ENCODE measurements around the gene LYPD6.

LYPD6 gene

GRCh38 chr2:149346272-149346671 is 15.9 kb downstream of the LYPD6 start:
- Histone ChIP-seq H3K4me2 (no peak overlapping the region), H3K4me1 (ENCODE audit: low read depth, poor library complexity, severe bottlenecking) (no peaks in the 10 kb centered on the region), H3K36me3 (ENCODE audit: insufficient read depth) (no peaks in the 10 kb centered on the region), H2AFZ (ENCODE audit: low read depth) (no peak overlapping the region), H3K27me3 (ENCODE audit: insufficient read depth, low read depth) (no peaks in the 10 kb centered on the region), H3K9ac (no peak overlapping the region), H4K20me1 (ENCODE audit: insufficient read depth) (no peaks in the 10 kb centered on the region), H3K27ac (no peak overlapping the region), H3K4me3 (IDR thresholded peaks at IDR 0.05; ENCODE audit: insufficient read depth, low read depth, low read length) (no peak overlapping the region), H3K79me2 (ENCODE audit: insufficient read depth, low read depth) (no peaks in the 10 kb centered on the region)
- TF ChIP-seq CTCF (conservative IDR thresholded peaks at IDR 0.05; ENCODE audit: low read depth, low read length): no peak

DNA sequence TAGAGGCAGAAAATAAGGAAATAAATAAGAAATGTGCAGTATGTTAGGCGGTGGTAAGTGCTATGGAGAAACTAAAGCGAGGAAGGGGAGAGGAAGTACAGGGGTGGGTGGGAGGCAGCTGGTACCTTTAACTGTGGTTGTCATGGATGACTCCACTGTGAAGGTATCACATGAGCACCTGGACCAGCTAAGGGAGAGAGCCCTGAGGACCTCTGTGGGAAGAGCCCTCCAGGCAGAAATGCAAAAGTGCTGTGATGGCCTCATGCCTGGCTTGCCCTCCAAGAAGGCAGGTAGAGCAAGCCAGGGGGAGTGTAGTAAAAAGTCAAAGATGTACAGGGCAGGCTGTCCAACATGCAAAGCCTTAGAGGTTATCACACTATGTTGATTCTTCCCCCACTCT is 17.9 kb downstream of the LYPD6 start:
- Histone ChIP-seq H2AFZ (ENCODE audit: low read depth) (no peak overlapping the region), H3K79me2 (ENCODE audit: insufficient read depth, low read depth) (no peaks in the 10 kb centered on the region), H4K20me1 (ENCODE audit: insufficient read depth) (no peaks in the 10 kb centered on the region), H3K9ac (no peak overlapping the region), H3K4me3 (IDR thresholded peaks at IDR 0.05; ENCODE audit: insufficient read depth, low read depth, low read length) (no peak overlapping the region), H3K27me3 (ENCODE audit: insufficient read depth, low read depth) (no peaks in the 10 kb centered on the region), H3K27ac (no peak overlapping the region), H3K36me3 (ENCODE audit: insufficient read depth) (no peaks in the 10 kb centered on the region), H3K4me1 (ENCODE audit: low read depth, poor library complexity, severe bottlenecking) (no peaks in the 10 kb centered on the region), H3K4me2 (no peak overlapping the region)
- TF ChIP-seq CTCF (conservative IDR thresholded peaks at IDR 0.05; ENCODE audit: low read depth, low read length): no peak

GRCh38 chr2:149353421-149353820 is 23.0 kb downstream of the LYPD6 start:
- Histone ChIP-seq H3K36me3 (ENCODE audit: insufficient read depth) (no peaks in the 10 kb centered on the region), H3K4me3 (IDR thresholded peaks at IDR 0.05; ENCODE audit: insufficient read depth, low read depth, low read length) (no peak overlapping the region), H3K9ac (no peak overlapping the region), H3K27ac (no peak overlapping the region), H2AFZ (ENCODE audit: low read depth) (no peak overlapping the region), H4K20me1 (ENCODE audit: insufficient read depth) (no peaks in the 10 kb centered on the region), H3K4me1 (ENCODE audit: low read depth, poor library complexity, severe bottlenecking) (no peaks in the 10 kb centered on the region), H3K79me2 (ENCODE audit: insufficient read depth, low read depth) (no peaks in the 10 kb centered on the region), H3K4me2 (no peak overlapping the region), H3K27me3 (ENCODE audit: insufficient read depth, low read depth) (no peaks in the 10 kb centered on the region)
- TF ChIP-seq CTCF (conservative IDR thresholded peaks at IDR 0.05; ENCODE audit: low read depth, low read length): no peak

DNA sequence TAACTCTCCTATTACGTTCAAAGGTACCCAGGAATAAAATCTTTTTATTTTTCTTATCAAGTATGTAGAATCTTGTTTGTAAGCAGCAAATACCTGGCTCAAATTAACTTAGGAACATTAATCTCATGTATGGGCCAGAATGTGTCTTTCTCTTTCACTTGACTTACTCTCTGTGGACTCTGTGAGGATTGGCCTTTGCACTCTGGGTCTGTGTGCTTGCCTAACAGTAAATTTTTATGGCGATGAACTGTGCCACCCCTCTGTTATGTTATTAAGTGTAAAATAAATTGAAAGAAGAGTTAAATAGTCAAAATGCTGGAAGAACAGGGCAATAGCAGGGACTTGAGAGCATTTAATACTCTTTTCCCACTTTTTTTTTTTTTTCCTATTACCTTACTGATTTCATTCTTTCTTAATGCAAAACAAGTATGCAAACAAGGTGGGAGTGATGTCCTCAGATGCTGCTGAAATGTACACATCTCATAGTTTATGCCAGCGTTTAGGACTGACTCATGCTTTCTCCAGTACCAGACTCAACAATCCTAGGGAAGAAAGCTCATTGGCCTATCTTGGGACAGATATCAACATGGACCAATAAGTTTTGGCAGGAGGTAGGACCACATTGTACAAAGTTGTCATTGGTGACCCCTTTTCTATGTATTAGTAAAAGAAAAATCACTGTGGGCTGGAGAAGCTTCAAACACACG is 25.5 kb downstream of the LYPD6 start:
- Histone ChIP-seq H3K27ac (no peak overlapping the region), H3K36me3 (ENCODE audit: insufficient read depth) (no peaks in the 10 kb centered on the region), H3K79me2 (ENCODE audit: insufficient read depth, low read depth) (no peaks in the 10 kb centered on the region), H3K4me2 (no peak overlapping the region), H3K9ac (no peak overlapping the region), H3K4me3 (IDR thresholded peaks at IDR 0.05; ENCODE audit: insufficient read depth, low read depth, low read length) (no peak overlapping the region), H3K4me1 (ENCODE audit: low read depth, poor library complexity, severe bottlenecking) (no peaks in the 10 kb centered on the region), H3K27me3 (ENCODE audit: insufficient read depth, low read depth) (no peaks in the 10 kb centered on the region), H2AFZ (ENCODE audit: low read depth) (no peak overlapping the region), H4K20me1 (ENCODE audit: insufficient read depth) (no peaks in the 10 kb centered on the region)
- no peak for TF ChIP-seq CTCF (conservative IDR thresholded peaks at IDR 0.05; ENCODE audit: low read depth, low read length)
